HG03457 (cell line): ENCODE data around the gene CENPO.

Experiments used
- ATAC-seq: cut with Tn5 transposase; IDR thresholded peaks from one replicate; pipeline ENCODE4 v1.9.1; 2021; ENCODE audit warnings: moderate number of reproducible peaks; ENCODE audit not compliant: unreplicated experiment

CENPO gene

DNA sequence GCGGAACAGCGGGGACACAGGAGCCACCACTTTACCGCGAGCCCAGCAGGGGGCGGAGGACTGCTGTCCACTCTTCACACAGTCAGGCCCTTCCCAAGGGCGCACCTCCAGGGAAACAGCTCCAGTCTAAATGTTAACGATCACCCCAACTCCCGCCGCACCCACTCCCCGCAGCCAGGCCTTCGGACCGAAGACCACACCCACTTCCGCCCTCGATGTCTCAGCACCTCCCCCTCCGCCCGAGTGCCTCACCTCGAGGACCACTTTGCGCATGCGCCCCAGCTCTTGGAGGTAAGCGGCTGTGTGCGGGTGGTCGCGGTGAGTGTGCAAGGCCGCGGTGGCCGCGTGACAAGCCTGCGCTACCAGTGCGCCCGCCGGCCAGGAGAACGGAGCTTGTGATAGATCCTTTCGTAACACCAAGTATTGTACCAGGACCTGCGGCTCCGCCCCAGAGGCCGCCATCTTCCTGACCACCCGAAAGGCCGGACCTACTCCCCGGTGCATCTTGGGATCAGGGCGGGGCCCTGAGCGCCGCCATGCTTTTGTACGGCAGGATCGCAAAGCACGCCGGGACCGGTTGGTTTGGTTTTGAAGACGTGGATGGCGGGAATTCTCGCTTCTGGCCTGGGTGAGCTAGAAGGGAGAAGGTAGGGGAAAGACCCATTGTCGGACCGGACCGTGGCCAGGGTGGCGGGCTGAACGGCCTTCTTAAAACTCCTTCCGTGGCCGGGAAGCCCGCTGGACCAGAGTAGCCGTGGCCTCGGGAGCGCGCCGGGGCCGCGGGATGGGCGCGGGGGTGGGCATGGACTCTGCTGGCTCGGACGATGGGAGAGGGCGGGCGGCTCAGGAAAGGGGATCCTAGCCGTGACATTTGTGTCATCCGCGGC, at the start of gene CENPO, which contains the start of gene PTRHD1:
TSS of gene CENPO (plus strand) at position 552 of the 887 bp plus-strand sequence. CDS start 495 bp downstream, outside the sequence.
TSS of gene PTRHD1 (minus strand) at position 518 of the 887 bp plus-strand sequence. CDS start at position 504, 14 bp downstream.
- peak; percentile 87 for ATAC-seq

DNA sequence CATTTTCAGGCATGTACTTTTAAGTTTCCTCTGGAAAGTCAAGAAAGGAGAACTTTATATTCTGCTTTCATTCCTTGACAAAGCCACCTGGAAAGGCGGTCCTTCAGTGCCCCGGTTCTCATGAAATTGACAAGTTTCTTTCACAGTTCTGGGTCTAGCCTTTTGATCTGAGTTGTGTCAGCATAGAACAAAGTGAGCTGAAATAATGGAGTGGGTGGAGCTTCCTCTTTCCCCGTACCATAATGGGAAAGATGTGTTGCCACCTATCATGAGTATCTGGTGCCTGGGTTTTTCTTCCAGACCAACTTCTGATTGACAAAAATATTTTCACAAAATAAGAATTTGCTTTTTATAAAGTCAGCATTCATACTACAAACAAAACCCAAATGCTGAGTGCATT, 49.3 kb upstream of the CENPO start:
- ATAC-seq: no peak

DNA sequence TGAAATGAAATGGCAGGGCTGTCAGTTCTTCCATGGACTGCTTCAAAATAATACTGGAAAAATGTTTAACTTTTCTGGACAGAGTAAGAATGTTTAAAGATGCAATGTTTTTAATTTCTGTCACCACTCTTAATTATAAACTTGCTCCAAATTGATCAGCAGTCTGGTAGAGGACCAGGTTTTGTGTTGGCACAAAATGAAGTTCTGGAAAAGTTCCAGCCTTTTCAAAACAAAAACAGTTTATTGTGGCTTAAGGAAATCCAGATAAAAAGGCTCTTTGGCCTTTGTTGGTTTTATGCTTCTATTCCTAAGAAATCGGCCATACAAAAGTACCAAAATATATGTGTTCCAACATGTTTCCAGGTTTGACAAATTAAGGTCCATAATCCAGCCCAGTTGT, 48.9 kb upstream of the CENPO start:
- no peak for ATAC-seq

DNA sequence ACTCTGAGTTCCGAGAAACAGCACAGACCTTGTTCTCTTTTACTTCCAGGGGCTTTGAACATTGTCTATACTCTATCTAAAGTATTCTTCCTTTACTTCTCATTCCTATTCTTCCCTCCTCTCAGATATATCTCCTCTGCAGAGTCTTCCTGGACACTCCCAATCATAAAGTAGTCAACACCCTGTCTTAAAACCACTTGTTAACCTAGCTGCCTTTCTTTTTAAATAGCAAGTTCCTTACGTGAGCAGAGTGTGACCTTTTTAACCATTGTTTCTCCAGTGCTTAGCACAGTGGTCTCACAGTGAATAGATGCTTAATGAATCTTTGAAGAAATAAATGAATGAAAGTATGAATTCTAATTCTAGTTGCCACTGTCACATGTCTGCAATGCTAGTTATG, 47.4 kb upstream of the CENPO start:
- no peak for ATAC-seq

GRCh38 chr2:24747299-24747698, 45.9 kb upstream of the CENPO start:
- ATAC-seq: no peak

- ATAC-seq: no peak
Observed at GRCh38 chr2:24749069-24749691, 44.0 kb upstream of the CENPO start.

- ATAC-seq: no peak
Observed at GRCh38 chr2:24754985-24755705, 38.1 kb upstream of the CENPO start.

DNA sequence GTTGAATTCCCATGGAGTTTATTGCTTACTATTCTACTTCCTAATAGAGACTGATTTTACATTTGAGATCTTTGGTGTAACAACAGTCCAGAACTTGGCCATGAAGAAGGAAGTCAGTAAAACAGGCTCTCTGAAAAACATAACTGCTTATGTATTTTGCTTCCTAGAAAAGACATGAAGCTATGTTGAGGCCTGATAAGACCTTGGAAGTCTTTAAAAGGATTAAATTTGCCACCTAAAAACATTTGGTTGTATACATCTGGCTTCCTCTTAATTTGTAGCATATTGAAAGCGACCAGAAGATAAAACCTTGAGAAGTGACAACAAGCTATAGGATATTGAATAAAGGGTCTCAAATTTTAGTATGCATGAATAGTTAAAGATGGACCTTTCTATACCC, 36.4 kb upstream of the CENPO start:
- ATAC-seq: no peak

GRCh38 chr2:24761866-24762265, 31.4 kb upstream of the CENPO start:
- ATAC-seq: no peak

GRCh38 chr2:24762518-24762917, 30.7 kb upstream of the CENPO start:
- no peak for ATAC-seq

- no peak for ATAC-seq
Observed at GRCh38 chr2:24763843-24764242, 29.4 kb upstream of the CENPO start.

- no peak for ATAC-seq
Observed at GRCh38 chr2:24766609-24767008, 26.6 kb upstream of the CENPO start.

- no peak for ATAC-seq
Observed at GRCh38 chr2:24768013-24768412, 25.2 kb upstream of the CENPO start.

- ATAC-seq: no peak
Observed at GRCh38 chr2:24768601-24769000, 24.6 kb upstream of the CENPO start.

- ATAC-seq: no peak
Observed at GRCh38 chr2:24771061-24771460, 22.2 kb upstream of the CENPO start.

DNA sequence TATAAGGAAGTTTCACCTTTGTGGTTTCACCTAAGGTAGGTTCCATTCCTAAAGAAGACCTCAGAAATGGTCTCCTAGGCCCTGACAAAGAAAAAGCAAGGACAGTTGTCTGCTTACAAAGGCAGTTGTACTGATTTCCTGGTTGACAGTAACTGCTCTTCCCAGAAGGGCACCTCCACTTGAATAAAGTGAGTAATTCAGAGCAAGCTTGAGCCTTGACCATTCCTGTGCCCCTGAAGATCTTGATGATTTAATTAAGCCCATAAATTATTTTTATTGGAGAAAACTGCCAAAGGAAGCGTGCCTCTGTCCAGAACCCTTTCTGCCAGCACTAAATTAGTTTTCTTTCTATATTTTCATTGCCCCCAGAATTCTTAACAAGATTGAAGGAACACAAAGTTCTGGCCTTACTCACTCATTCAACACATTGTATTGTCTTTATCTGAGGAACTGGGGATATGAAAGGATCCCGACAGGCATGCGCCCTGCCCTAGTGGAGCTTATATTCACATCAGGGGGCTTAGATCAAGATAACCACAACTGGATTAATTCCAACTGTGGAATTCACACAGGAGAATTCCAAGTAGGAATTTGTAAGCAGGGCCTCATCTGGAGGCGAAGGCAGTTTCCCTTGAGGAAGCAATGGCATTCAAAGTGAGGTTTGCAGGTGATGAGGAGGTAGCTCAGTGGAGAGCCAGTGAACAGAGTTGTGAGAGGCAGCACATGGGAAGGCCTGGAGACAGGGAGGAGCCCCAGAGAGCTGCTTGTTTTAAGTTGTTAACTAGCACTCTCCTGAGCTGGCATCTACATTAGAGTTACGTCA, 21.2 kb upstream of the CENPO start:
- ATAC-seq: no peak

GRCh38 chr2:24774373-24774772, 18.9 kb upstream of the CENPO start:
- no peak for ATAC-seq

- no peak for ATAC-seq
Observed at GRCh38 chr2:24779116-24779515, 14.1 kb upstream of the CENPO start.

DNA sequence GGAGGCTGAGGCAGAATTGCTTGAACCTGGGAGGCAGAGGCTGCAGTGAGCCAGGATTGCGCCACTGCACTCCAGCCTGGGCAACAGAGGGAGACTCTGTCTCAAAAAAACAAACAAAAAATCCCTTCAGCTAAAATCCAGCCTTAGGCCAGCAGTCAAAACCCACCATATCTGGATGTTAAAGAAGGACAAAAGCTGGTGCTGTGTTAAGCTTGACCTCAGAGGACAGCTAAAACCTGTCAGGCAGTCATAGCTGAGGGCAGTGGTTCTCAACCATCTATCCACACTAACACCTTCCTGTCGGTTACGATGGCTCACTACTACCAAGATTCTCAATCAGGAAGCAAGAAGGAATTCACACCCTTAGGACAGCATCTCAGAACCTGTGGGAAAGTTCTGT, 9.6 kb upstream of the CENPO start:
- no peak for ATAC-seq

DNA sequence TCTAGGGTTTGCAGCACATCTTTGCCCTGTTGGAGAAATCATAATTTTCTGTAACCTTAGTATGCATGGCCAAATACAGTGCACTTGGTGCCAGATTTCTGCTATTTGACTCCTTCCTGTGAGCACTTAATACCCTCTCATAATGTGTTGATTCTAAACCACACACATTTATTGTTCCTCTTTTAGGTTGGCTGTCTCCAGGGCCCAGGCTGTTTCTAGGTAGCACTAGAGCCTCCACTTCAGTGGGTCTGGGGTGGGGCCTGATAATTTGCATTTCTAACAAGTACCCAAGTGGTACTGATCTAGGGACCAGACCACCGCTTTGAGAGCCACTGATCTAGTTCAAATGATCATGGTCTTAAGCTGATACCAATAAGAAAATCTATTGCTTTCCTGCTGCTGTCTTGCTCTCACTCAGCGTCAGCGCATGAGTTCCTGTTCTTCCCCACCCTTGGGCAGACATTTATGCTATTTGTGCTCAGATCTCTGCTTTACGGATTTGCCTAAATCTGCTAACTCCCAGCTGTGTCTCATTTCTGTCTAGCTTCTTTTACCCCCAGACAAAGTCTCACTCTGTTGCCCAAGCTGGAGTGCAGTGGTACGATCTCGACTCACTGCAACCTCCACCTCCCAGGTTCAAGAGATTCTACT, 7.4 kb upstream of the CENPO start:
- ATAC-seq: peak; percentile 66
